HG02623 (cell line): ENCODE results near the gene MGA.

Source experiments
- ATAC-seq: cut with Tn5 transposase; IDR thresholded peaks from one replicate; pipeline ENCODE4 v1.9.1; 2021; ENCODE audit warnings: moderate library complexity; ENCODE audit not compliant: unreplicated experiment

Gene MGA

GRCh38 chr15:41660235-41661077 is at the start of gene MGA:
TSS of gene MGA (plus strand) at chr15:41660405.
- ATAC-seq: peak; percentile 68

GRCh38 chr15:41620536-41621199 is 39.5 kb upstream of the MGA start:
- no peak for ATAC-seq

GRCh38 chr15:41621200-41622193 is 38.7 kb upstream of the MGA start:
- peak; percentile 43 for ATAC-seq

GRCh38 chr15:41622901-41623300 is 37.3 kb upstream of the MGA start:
- ATAC-seq: no peak

GRCh38 chr15:41627203-41627602 is 33.0 kb upstream of the MGA start:
- no peak for ATAC-seq

GRCh38 chr15:41629463-41629862 is 30.7 kb upstream of the MGA start:
- ATAC-seq: no peak

- no peak for ATAC-seq
Measured at GRCh38 chr15:41629883-41630282, 30.3 kb upstream of the MGA start.

GRCh38 chr15:41630616-41631217 is 29.5 kb upstream of the MGA start:
- ATAC-seq: no peak

GRCh38 chr15:41631880-41632470 is 28.2 kb upstream of the MGA start:
- ATAC-seq: no peak

GRCh38 chr15:41633609-41634008 is 26.6 kb upstream of the MGA start:
- ATAC-seq: no peak

GRCh38 chr15:41634072-41634626 is 26.1 kb upstream of the MGA start:
- ATAC-seq: no peak

- no peak for ATAC-seq
Measured at GRCh38 chr15:41637086-41637485, 23.1 kb upstream of the MGA start.

- ATAC-seq: no peak
Measured at GRCh38 chr15:41640985-41641384, 19.2 kb upstream of the MGA start.

GRCh38 chr15:41647262-41647661 is 12.9 kb upstream of the MGA start:
- no peak for ATAC-seq

- no peak for ATAC-seq
Measured at GRCh38 chr15:41648097-41648496, 12.1 kb upstream of the MGA start.

- no peak for ATAC-seq
Measured at GRCh38 chr15:41648770-41649169, 11.4 kb upstream of the MGA start.

GRCh38 chr15:41650806-41651205 is 9.4 kb upstream of the MGA start:
- no peak for ATAC-seq

- ATAC-seq: no peak
Measured at GRCh38 chr15:41651373-41651772, 8.8 kb upstream of the MGA start.

GRCh38 chr15:41653760-41654159 is 6.4 kb upstream of the MGA start:
- no peak for ATAC-seq

GRCh38 chr15:41655716-41656115 is 4.5 kb upstream of the MGA start:
- no peak for ATAC-seq
